Measurements from ENCODE around the gene SLC45A1.

The SLC45A1 gene

GRCh38 chr1:8388732-8389562 is 71.0 kb downstream of the SLC45A1 start:
- no peak overlapping the region for H2AFZ ChIP-seq (ENCODE audit: low read length)
- H3K9me3 ChIP-seq (replicated peaks in 1 of 2; ENCODE audit: control insufficient read depth in 2 of 2, insufficient read depth in 1 of 2, low read depth in 1 of 2, low read length in 2 of 2): peaks cover 0 to 7% of the 10 kb centered on the region in 2 donors
- no peak overlapping the region for H3K4me2 ChIP-seq (ENCODE audit: insufficient read depth, low read length, poor library complexity, severe bottlenecking)
- no peak overlapping the region for H4K8ac ChIP-seq (ENCODE audit: low read depth, low read length)
- no CpG with 5 or more reads among the region's 12 CpGs for WGBS, 2 donors (ENCODE audit: extremely low coverage in 2 of 2, insufficient read length in 2 of 2, insufficient replicate concordance in 1 of 2)
- no peak overlapping the region for H2BK12ac ChIP-seq (ENCODE audit: low read length)
- no peak overlapping the region for H3K14ac ChIP-seq (ENCODE audit: low read length)
- no peak overlapping the region for H2BK15ac ChIP-seq (ENCODE audit: low read length)
- no peak overlapping the region for H3K18ac ChIP-seq (ENCODE audit: low read length)
- no peak overlapping the region for H2BK120ac ChIP-seq (ENCODE audit: low read depth, low read length)
- H3K79me1 ChIP-seq (ENCODE audit: low read depth, low read length): peaks cover 7% of the 10 kb centered on the region
- H3K23ac ChIP-seq (ENCODE audit: low read depth, low read length, poor library complexity): no peak overlapping the region
- H4K91ac ChIP-seq (ENCODE audit: low read depth, low read length, poor library complexity): no peak overlapping the region
- H3K27ac ChIP-seq (replicated peaks; ENCODE audit: low read length): no peak overlapping the region
- H3K4me3 ChIP-seq (ENCODE audit: low read length in 2 of 2): no peak overlapping the region
- H3K4ac ChIP-seq (ENCODE audit: low read length): no peak overlapping the region
- no peaks in the 10 kb centered on the region for H3K27me3 ChIP-seq (ENCODE audit: control insufficient read depth in 3 of 3, insufficient read depth in 3 of 3, low read depth in 1 of 3, low read length in 3 of 3)
- no peak overlapping the region for H3K9ac ChIP-seq (ENCODE audit: low read depth, low read length, poor library complexity)
- peaks cover 6 to 68% of the 10 kb centered on the region in 2 donors for H3K36me3 ChIP-seq (replicated peaks in 1 of 2; ENCODE audit: control insufficient read depth in 2 of 2, insufficient read depth in 2 of 2, low read length in 2 of 2)
- DNase-seq (ENCODE audit: low spot score): no peak
- peaks cover 3% of the 10 kb centered on the region in 2 donors for H3K4me1 ChIP-seq (ENCODE audit: control insufficient read depth in 2 of 2, insufficient read depth in 1 of 2, low read depth in 1 of 2, low read length in 2 of 2)
- no peak overlapping the region for H2BK5ac ChIP-seq (ENCODE audit: low read length)
- H2AK5ac ChIP-seq (ENCODE audit: low read depth, low read length): no peak overlapping the region

GRCh38 chr1:8389958-8390535 is 72.1 kb downstream of the SLC45A1 start:
- H2AK5ac ChIP-seq (ENCODE audit: low read depth, low read length): no peak overlapping the region
- no peak overlapping the region for H3K4me2 ChIP-seq (ENCODE audit: insufficient read depth, low read length, poor library complexity, severe bottlenecking)
- H2AFZ ChIP-seq (ENCODE audit: low read length): no peak overlapping the region
- no peak overlapping the region for H4K8ac ChIP-seq (ENCODE audit: low read depth, low read length)
- no peak overlapping the region for H2BK12ac ChIP-seq (ENCODE audit: low read length)
- H2BK5ac ChIP-seq (ENCODE audit: low read length): no peak overlapping the region
- H3K36me3 ChIP-seq (replicated peaks in 1 of 2; ENCODE audit: control insufficient read depth in 2 of 2, insufficient read depth in 2 of 2, low read length in 2 of 2): peaks cover 3 to 67% of the 10 kb centered on the region in 2 donors
- no peak overlapping the region for H3K27ac ChIP-seq (replicated peaks; ENCODE audit: low read length)
- no peaks in the 10 kb centered on the region for H3K27me3 ChIP-seq (ENCODE audit: control insufficient read depth in 3 of 3, insufficient read depth in 3 of 3, low read depth in 1 of 3, low read length in 3 of 3)
- H3K4me1 ChIP-seq (ENCODE audit: control insufficient read depth in 2 of 2, insufficient read depth in 1 of 2, low read depth in 1 of 2, low read length in 2 of 2): peaks cover 0 to 3% of the 10 kb centered on the region in 2 donors
- peaks cover 5% of the 10 kb centered on the region for H3K79me1 ChIP-seq (ENCODE audit: low read depth, low read length)
- H3K4ac ChIP-seq (ENCODE audit: low read length): no peak overlapping the region
- no peak overlapping the region for H2BK120ac ChIP-seq (ENCODE audit: low read depth, low read length)
- peaks cover 0 to 7% of the 10 kb centered on the region in 2 donors for H3K9me3 ChIP-seq (replicated peaks in 1 of 2; ENCODE audit: control insufficient read depth in 2 of 2, insufficient read depth in 1 of 2, low read depth in 1 of 2, low read length in 2 of 2)
- H3K23ac ChIP-seq (ENCODE audit: low read depth, low read length, poor library complexity): no peak overlapping the region
- H3K14ac ChIP-seq (ENCODE audit: low read length): no peak overlapping the region
- H3K4me3 ChIP-seq (ENCODE audit: low read length in 2 of 2): no peak overlapping the region
- H3K18ac ChIP-seq (ENCODE audit: low read length): peak overlapping the region; percentile 29
- whole genome bisulfite sequencing, 2 donors (ENCODE audit: extremely low coverage in 2 of 2, insufficient read length in 2 of 2, insufficient replicate concordance in 1 of 2): no CpG with 5 or more reads among the region's 7 CpGs
- H4K91ac ChIP-seq (ENCODE audit: low read depth, low read length, poor library complexity): no peak overlapping the region
- H2BK15ac ChIP-seq (ENCODE audit: low read length): no peak overlapping the region
- DNase-seq (ENCODE audit: low spot score): no peak
- no peak overlapping the region for H3K9ac ChIP-seq (ENCODE audit: low read depth, low read length, poor library complexity)

GRCh38 chr1:8390707-8391106 is 72.8 kb downstream of the SLC45A1 start:
- Histone ChIP-seq H3K27ac (replicated peaks; ENCODE audit: low read length) (no peak overlapping the region), H2AK5ac (ENCODE audit: low read depth, low read length) (no peak overlapping the region), H3K18ac (ENCODE audit: low read length) (no peak overlapping the region), H2AFZ (ENCODE audit: low read length) (no peak overlapping the region), H4K91ac (ENCODE audit: low read depth, low read length, poor library complexity) (no peak overlapping the region), H3K4me3 (ENCODE audit: low read length in 2 of 2) (no peak overlapping the region), H2BK120ac (ENCODE audit: low read depth, low read length) (no peak overlapping the region), H3K4me1 (ENCODE audit: control insufficient read depth in 2 of 2, insufficient read depth in 1 of 2, low read depth in 1 of 2, low read length in 2 of 2) (peaks cover 4 to 7% of the 10 kb centered on the region in 2 donors), H3K14ac (ENCODE audit: low read length) (no peak overlapping the region), H3K36me3 (replicated peaks in 1 of 2; ENCODE audit: control insufficient read depth in 2 of 2, insufficient read depth in 2 of 2, low read length in 2 of 2) (peaks cover 3 to 64% of the 10 kb centered on the region in 2 donors), H3K27me3 (ENCODE audit: control insufficient read depth in 3 of 3, insufficient read depth in 3 of 3, low read depth in 1 of 3, low read length in 3 of 3) (no peaks in the 10 kb centered on the region), H4K8ac (ENCODE audit: low read depth, low read length) (no peak overlapping the region), H2BK12ac (ENCODE audit: low read length) (no peak overlapping the region), H3K9ac (ENCODE audit: low read depth, low read length, poor library complexity) (no peak overlapping the region), H3K23ac (ENCODE audit: low read depth, low read length, poor library complexity) (no peak overlapping the region), H3K79me1 (ENCODE audit: low read depth, low read length) (peaks cover 5% of the 10 kb centered on the region), H3K4me2 (ENCODE audit: insufficient read depth, low read length, poor library complexity, severe bottlenecking) (no peak overlapping the region), H3K4ac (ENCODE audit: low read length) (no peak overlapping the region), H2BK5ac (ENCODE audit: low read length) (no peak overlapping the region), H3K9me3 (replicated peaks in 1 of 2; ENCODE audit: control insufficient read depth in 2 of 2, insufficient read depth in 1 of 2, low read depth in 1 of 2, low read length in 2 of 2) (peaks cover 0 to 7% of the 10 kb centered on the region in 2 donors), H2BK15ac (ENCODE audit: low read length) (no peak overlapping the region)
- no CpG with 5 or more reads among the region's 4 CpGs for WGBS, 2 donors (ENCODE audit: extremely low coverage in 2 of 2, insufficient read length in 2 of 2, insufficient replicate concordance in 1 of 2)
- DNase-seq (ENCODE audit: low spot score): no peak

- H3K36me3 ChIP-seq (replicated peaks in 1 of 2; ENCODE audit: control insufficient read depth in 2 of 2, insufficient read depth in 2 of 2, low read length in 2 of 2): peaks cover 3 to 64% of the 10 kb centered on the region in 2 donors
- no peak overlapping the region for H2BK120ac ChIP-seq (ENCODE audit: low read depth, low read length)
- no peak overlapping the region for H3K23ac ChIP-seq (ENCODE audit: low read depth, low read length, poor library complexity)
- no CpG with 5 or more reads among the region's 7 CpGs for WGBS, 2 donors (ENCODE audit: extremely low coverage in 2 of 2, insufficient read length in 2 of 2, insufficient replicate concordance in 1 of 2)
- H2AK5ac ChIP-seq (ENCODE audit: low read depth, low read length): no peak overlapping the region
- peaks cover 0 to 7% of the 10 kb centered on the region in 2 donors for H3K9me3 ChIP-seq (replicated peaks in 1 of 2; ENCODE audit: control insufficient read depth in 2 of 2, insufficient read depth in 1 of 2, low read depth in 1 of 2, low read length in 2 of 2)
- peaks cover 13 to 22% of the 10 kb centered on the region in 2 donors for H3K4me1 ChIP-seq (ENCODE audit: control insufficient read depth in 2 of 2, insufficient read depth in 1 of 2, low read depth in 1 of 2, low read length in 2 of 2)
- H4K91ac ChIP-seq (ENCODE audit: low read depth, low read length, poor library complexity): no peak overlapping the region
- peaks cover 5% of the 10 kb centered on the region for H3K79me1 ChIP-seq (ENCODE audit: low read depth, low read length)
- no peak overlapping the region for H2BK5ac ChIP-seq (ENCODE audit: low read length)
- no peak overlapping the region for H3K9ac ChIP-seq (ENCODE audit: low read depth, low read length, poor library complexity)
- H3K4me3 ChIP-seq (ENCODE audit: low read length in 2 of 2): no peak overlapping the region
- H2AFZ ChIP-seq (ENCODE audit: low read length): no peak overlapping the region
- no peak overlapping the region for H3K14ac ChIP-seq (ENCODE audit: low read length)
- no peak overlapping the region for H3K4ac ChIP-seq (ENCODE audit: low read length)
- no peak overlapping the region for H3K18ac ChIP-seq (ENCODE audit: low read length)
- H3K27ac ChIP-seq (replicated peaks; ENCODE audit: low read length): no peak overlapping the region
- no peak overlapping the region for H2BK15ac ChIP-seq (ENCODE audit: low read length)
- no peaks in the 10 kb centered on the region for H3K27me3 ChIP-seq (ENCODE audit: control insufficient read depth in 3 of 3, insufficient read depth in 3 of 3, low read depth in 1 of 3, low read length in 3 of 3)
- H4K8ac ChIP-seq (ENCODE audit: low read depth, low read length): no peak overlapping the region
- no peak overlapping the region for H2BK12ac ChIP-seq (ENCODE audit: low read length)
- H3K4me2 ChIP-seq (ENCODE audit: insufficient read depth, low read length, poor library complexity, severe bottlenecking): no peak overlapping the region
- DNase-seq (ENCODE audit: low spot score): no peak
Observed at GRCh38 chr1:8392522-8392921, 74.6 kb downstream of the SLC45A1 start.

All from neuronal stem cell (in vitro differentiated cells).